EL (cell line): ENCODE measurements around the gene DHCR7.

Experiments used
- DNase-seq: peaks from one replicate; pipeline ENCODE4 v3.0.0-alpha.2; 2016

DHCR7 gene

DNA sequence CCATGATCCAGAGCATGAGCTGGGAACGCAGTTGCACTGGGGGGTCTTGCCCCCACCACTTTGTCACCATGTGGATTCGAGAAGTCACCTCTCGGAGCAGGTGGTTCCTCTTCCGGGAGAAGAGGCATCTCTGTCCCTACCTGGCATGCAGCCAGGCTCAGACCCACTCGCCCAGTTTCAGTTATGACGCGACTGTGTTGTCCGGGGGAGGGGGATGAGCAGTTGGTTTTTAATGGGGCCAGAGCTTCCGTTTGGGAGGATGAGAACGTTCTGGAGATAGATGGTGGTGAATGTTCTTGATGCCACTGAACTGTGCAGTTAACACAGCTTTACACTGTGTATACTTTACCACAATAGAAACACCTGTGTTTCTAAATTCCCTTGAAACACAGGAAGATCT, 41.5 kb downstream of the DHCR7 start:
- DNase-seq = no peak

DNA sequence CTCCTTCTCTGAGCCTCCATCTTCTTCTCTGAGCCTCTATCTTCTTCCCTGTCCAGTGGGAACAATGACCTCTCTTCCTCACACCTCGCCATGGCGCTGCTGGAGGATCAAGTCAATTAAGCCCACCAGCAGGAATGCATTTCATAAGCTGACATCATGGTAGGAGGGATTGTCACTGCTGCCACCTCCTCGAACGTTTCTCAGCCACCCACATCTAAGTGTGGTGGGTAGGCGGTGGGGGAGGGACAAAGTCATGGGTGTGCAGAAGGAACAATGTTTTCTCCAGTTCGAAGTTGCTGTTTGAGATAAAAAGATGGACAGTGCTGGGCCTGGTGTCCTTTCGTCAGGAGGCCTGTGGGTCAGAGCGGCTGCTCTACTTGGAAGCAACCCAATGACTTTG, 44.0 kb downstream of the DHCR7 start:
- DNase-seq = no peak

DNA sequence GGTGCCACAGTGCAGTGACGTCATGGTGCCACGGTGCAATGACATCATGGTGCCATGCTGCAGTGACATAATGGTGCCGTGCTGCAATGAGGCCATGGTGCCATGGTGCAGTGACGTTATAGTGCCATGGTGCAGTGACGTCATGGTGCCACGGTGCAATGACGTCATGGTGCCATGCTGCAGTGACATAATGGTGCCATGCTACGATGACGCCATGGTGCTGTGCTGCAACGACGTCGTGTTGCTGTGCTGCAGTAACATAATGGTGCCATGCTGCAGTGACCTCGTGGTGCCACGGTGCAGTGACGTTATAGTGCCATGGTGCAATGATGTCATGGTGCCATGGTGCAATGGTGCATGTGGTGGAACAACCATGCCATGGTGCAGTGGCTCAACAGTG, 45.3 kb downstream of the DHCR7 start:
- DNase-seq = no peak

DNA sequence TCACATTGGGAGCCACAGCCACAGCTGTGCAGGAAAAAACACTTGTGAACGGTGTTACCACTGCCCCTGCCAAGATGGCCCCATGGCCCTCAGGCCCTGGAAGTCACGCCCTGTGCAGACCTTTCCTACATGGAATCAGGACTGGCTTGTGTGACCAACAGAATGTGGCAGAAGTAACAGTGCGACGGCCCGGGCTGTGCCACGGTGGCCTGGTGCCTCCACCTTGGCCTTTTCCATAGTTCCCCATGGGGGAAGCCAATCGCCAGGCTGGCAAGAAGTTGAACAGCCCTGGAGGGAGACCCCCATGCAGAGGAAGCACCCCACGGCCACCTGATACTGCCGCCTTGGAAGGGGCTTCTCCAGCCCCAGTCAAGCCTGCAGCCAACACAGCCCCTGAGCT, 48.0 kb downstream of the DHCR7 start:
- DNase-seq = no peak

DNA sequence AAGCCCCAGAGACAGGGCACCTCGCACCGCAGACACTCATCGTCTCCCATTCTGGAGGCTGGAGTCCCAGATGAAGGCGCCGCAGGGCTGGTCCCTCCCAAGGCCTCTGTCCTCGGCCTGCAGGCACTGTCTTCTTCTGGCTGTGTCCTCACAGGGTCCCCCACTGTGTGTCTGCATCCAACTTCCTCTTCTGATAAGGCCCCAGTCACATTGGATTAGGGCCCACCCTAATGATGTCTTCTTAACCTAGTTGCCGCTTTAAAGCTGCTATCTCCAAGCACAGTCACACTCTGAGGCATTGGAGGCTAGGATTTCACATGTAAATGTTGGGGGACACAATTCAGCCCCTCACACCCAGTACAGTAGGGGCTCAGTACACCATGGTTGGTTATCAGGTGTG, 48.9 kb downstream of the DHCR7 start:
- DNase-seq = no peak

DNA sequence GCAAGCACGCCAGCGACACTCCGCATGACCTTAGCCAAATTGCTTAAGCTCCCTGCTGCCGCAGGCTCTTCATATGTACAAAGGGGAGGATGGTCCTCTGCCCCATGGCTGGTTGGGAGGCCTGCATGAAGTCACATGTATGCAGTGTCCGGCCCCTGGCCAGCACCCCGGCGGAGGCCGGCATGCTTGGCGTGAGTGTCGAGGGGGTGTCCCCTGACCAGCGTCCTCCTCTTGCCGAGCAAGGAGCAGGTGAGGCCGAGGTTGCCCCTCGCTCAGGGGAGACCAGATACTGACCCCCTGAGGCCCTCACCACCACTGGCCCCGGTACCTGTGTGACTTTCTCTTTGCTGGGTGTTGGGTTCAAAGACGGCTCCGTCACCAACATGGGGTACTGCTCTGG, 50.2 kb downstream of the DHCR7 start:
- no peak for DNase-seq

DNA sequence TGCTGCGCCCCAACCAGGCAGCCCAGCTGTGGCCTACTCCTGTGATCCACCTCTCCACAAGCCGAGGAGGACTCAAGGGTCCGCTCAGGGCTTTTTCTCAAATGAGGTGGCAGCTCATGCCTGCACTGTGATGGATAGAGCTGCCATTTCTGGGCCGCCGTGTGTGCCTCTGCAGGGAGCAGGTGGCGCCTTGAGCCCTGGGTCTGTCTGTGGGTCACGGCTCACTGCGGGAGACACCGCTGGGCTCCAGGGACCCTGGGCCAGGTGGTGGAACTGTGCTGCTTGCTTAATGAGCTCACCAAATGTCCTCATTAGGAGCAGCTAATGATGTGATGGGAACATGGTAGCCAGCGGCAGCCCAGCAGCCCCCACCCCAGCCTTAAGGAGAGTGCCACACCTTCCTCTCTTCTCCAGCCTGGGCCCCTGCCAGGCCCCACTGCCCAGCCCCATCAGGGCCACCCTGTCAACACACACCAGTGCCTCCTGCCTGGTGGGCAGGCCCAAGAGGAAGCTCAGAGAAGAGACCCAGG, 50.8 kb downstream of the DHCR7 start:
- DNase-seq = no peak

DNA sequence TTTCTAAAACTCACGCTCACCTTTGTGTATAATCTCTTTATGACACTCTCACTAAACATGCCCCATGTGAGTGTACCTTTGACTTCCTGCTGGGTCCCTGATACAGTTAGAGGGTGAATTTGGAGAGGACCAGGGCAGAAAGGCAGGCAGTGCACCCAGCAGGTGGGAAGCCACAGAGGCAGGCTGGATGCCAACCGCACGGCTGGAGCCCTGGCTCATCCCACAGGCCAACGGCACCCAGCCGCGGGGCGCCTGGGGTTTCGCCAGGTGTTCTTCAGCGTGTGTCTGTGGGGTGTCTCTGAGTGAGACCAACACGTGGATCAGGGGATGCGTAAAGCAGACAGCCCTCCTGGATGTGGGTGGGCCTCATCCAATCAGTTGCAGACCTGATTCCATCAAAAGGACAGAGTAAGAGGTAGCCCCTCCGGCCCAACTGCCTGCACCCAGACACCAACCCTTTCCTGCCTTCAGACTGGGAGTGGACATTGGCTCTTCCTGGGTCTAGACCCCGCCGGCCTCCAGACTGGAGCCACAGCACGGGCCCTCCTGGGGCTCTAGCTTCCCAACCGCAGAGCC, 51.6 kb downstream of the DHCR7 start:
- no peak for DNase-seq

DNA sequence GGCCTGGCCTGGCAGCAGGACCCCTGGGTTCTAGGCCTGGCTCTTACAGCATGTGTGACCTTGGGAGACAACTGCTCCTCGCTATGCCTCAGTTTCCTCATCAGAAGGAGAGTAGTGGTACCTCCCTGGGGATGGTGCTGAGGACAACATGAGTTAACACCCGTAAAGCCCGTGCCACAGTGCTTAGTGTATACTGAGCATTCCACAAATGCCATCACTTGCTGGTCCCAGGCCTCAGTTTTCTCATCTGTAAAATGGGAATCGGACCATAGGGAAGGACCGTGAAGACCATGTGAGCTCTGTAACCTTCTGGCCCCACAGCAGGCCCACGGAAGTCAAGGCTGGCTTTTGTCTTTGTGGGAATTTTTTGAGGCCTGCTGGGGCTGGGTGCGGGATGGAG, 52.4 kb downstream of the DHCR7 start:
- DNase-seq = no peak

DNA sequence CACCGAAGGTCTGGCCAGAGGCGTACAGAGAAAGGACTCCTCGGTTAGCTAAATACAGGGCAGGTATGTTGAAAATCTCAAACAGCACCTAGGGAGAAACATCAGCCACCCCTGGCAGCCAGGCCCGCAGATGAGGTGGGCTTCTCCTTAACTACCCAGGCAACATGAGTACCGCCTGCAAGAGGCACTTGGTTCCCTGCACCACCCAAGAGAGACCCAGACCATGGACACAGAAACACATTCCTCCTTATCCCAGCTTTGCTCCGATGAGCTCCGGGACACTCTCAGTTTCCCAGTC, 53.0 kb downstream of the DHCR7 start:
- no peak for DNase-seq

DNA sequence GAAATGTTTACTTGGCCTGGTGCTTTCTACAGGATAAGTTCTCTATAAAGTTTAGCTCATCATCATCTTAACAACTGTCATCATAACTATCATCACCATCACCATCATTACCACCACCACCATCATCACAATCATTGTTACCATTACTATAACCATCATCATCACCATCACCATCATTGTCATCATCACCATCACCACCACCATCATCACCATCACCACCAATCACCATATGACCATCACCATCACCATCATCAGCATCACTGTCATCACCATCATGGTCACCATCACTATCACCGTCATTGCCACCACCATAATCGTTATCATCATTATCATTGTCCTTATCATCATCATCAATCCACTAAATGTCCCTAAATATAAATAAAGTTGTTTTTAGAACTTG, 54.9 kb downstream of the DHCR7 start:
- DNase-seq = no peak

DNA sequence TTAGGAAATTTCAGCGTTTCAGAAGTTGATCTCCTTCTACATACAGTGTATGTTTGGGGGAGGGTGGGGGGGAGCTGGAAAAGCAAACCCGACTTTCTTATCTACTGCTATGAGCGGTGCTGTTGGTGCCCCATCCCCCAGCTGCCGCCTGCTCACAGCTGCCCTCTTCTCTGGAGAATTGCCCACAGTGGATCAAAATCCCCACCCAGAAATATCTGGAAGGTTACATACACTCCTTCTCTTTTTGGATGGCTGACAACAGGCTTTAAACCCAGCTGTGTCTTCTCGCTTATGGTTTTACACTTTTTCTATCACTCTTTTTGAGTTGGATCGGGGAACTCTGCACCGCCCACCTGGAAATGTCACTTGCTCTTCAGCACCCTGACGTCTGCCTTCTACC, 56.4 kb downstream of the DHCR7 start:
- no peak for DNase-seq

DNA sequence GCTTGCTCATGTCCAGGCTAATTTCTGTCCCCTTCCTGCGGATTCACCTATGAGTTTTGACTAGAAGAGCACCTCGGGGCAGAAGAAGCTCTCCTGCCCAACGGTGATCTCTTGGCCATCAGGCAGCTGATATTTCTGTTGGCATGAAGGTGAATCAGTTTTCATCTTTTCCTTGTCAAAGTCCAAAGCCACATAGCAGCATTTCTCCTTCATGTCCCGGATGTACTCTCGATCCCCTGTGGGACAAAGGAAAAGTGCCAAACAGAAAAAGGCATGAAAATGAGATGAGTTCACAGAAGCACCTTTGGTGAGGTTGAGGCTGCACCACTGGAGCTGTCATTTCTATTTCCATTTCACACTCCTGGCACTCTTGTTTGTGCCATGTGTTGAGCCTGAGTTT, 56.8 kb downstream of the DHCR7 start:
- DNase-seq = no peak

DNA sequence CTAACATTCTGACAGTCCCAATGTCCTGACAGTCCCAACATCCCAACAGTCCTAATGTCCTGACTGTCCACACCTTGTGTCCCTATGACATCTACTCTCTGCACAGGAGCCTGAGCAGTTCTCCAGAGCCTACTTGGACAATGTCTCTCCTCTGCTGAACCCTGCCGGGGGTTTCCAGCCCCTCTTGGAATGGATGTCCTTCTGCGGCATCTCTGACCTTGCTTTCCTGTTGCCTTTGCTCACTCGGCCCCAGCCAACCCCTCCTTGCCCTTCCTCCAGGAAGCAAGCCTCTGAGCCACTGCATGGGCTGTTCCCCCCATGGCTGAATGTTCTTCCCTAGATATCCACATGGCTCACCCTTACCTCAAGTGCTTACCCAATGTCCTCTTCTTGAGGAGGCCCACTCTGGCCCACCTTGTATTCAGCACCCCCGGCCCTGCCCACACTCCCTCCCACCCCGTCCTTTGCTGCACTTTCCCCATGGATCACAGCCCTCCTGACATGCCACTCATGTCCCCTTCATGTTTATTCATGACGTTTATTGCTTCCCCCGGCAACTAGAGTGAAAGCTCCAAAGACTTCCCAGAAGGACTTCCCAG, 59.5 kb downstream of the DHCR7 start:
- no peak for DNase-seq

DNA sequence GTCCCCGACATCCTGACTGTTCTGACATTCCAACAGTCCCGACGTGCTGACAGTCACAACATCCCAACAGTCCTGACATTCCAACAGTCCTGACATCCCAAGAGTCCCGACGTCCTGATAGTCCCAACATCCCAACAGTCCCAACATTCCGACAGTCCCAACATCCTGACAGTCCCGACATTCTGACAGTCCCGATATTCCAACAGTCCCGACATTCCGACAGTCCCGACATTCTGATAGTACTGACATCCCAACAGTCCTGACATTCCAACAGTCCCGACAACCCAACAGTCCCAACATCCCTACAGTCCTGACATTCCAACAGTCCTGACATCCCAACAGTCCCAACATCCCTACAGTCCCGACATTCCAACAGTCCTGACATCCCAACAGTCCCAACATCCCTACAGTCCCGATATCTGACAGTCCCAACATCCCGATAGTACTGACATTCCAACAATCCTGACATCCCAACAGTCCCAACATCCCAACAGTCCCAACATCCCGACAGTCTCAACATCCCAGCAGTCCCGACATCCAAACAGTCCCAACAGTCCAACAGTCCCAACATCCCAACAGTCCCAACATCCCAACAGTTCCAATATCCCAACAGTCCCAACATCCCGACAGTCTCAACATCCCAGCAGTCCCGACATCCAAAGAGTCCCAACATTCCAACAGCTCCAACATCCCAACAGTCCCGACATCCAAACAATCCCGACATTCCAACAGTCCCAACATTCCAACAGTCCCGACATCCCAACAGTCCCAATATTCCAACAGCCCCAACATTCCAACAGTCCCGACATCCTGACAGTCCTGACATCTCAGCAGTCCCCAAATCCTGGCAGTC, 60.2 kb downstream of the DHCR7 start:
- DNase-seq = no peak

DNA sequence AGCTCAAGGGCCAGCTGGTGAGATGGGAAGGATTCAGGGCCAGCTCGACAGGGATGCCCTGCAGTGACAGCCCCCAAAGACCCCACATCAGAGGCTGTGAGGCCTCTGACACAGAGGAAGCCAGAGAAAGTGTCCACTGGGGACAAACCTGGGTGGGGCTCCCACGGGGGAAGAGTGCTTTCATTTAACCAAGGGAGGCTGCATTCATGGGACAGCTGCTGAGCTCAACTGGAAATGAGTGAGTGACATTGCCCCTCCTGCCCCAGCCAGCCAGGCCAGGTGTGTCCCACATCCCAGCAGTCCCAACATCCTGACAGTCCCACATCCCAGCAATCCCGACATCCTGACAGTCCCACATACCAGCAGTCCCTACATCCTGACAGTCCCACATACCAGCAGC, 61.0 kb downstream of the DHCR7 start:
- no peak for DNase-seq

DNA sequence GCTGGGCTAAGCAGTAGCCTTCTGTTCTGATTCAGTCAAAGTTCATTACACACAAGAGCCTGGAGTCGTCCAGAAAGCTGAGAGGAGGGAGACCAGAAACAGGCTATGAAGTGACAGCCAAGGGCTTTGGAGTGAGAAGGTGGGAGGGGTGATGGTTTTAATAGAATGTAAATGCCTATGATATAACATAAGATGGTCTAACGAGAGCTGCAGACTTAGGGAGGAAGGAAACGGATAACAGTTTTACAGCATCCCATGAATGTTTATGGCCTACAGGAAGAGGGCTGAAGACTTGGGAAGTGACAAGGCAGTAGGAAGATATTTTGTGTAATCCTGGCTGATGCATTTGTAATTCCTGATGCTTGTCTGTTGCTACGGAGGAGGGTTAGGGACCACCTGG, 62.0 kb downstream of the DHCR7 start:
- DNase-seq = no peak

DNA sequence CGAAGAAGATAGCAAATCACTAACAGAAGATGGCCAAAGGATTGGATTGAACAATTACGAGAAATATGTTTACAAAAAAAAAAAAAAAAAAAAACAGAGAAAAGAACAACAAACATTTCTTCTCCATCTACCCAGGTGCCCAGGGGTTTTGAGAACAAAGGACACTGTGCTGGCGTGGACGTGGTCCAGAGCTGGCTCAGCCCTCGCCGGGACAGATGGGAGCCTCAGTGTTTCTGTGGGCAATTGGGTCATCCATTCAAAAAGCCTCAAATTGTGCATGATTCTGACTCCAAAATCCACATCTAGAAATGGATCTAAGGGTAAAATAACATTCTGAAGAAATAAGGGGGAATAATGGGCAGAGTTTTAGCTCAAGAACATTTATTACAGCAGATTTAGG, 63.1 kb downstream of the DHCR7 start:
- DNase-seq = no peak

DNA sequence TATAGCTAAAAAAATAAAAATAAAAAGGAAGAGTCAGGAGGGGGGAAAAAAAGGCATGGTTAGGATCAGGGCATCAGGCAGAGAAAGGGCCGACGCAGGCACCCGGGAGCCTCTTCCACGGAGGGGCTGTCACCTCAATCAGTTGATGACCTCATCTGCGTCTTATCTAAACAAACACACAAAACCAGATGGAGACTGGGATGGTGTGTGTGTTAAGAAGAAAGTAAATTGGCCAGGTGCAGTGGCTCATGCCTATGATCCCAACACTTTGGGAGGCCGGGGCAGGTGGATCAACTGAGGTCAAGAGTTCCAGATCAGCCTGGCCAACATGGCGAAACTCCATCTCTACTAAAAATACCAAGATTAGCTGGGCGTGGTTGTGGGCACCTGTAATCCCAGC, 63.6 kb downstream of the DHCR7 start:
- no peak for DNase-seq
